MCF 10A (cell line): Measurements from ENCODE around the gene ME2. TPM values are rescaled to one million over a fixed set of nuclear protein-coding genes. Genes with fewer than 3 reads are reported as not detected.

Source experiments
- BruUV-seq: library from RNA; stranded (reverse); fragments of 400-500 nt; replicated peaks from 2 replicates; lab custom pipeline; 2021; lab: Mats Ljungman, UMichigan
- CTCF ChIA-PET: fragments of 300-600 bp; sonication (Branson Sonifier 250); formaldehyde crosslinking; extraction: SDS; loops from one replicate; lab custom pipeline; 2021; ENCODE audit warnings: antibody characterized with exemption, inconsistent platforms; lab: Yijun Ruan, JAX
- POLR2A ChIA-PET: fragments of 300-600, 350-650 bp; sonication (Branson Sonifier 250); formaldehyde crosslinking; extraction: SDS; loops from one replicate; lab custom pipeline; 2020; ENCODE audit warnings: antibody characterized with exemption, inconsistent platforms; lab: Yijun Ruan, JAX
- DNase-seq: peaks from one replicate; pipeline ENCODE4 v3.0.0-alpha.2; 2018; ENCODE audit not compliant: unreplicated experiment
- H3K27ac Mint-ChIP-seq: one replicate; pipeline ENCODE4 v1.8.0; 2022; ENCODE audit warnings: mild to moderate bottlenecking, low read depth, mixed read lengths; ENCODE audit not compliant: unreplicated experiment
- H3K27me3 Mint-ChIP-seq: one replicate; pipeline ENCODE4 v1.8.0; 2022; ENCODE audit warnings: mixed read lengths; ENCODE audit not compliant: insufficient read depth, unreplicated experiment
- H3K36me3 Mint-ChIP-seq: one replicate; pipeline ENCODE4 v1.8.0; 2022; ENCODE audit warnings: mild to moderate bottlenecking, moderate library complexity, mixed read lengths; ENCODE audit not compliant: insufficient read depth, unreplicated experiment
- H3K4me1 Mint-ChIP-seq: one replicate; pipeline ENCODE4 v1.8.0; 2022; ENCODE audit warnings: mixed read lengths; ENCODE audit not compliant: insufficient read depth, unreplicated experiment
- H3K4me3 Mint-ChIP-seq: one replicate; pipeline ENCODE4 v1.8.0; 2022; ENCODE audit warnings: mild to moderate bottlenecking, moderate library complexity, mixed read lengths; ENCODE audit not compliant: unreplicated experiment
- H3K9me3 Mint-ChIP-seq: one replicate; pipeline ENCODE4 v1.8.0; 2022; ENCODE audit warnings: mixed read lengths; ENCODE audit not compliant: unreplicated experiment
- CTCF ChIP-seq: fragments of 200-600 bp; IDR thresholded peaks from one replicate; pipeline ENCODE4 v1.8.0; 2022; ENCODE audit warnings: antibody characterized with exemption, mild to moderate bottlenecking; ENCODE audit not compliant: unreplicated experiment
- intact Hi-C: fragments of 100-400 bp; cut with micrococcal nuclease; formaldehyde crosslinking; loops from 2 replicates; pipeline ENCODE4 v1.14.1; 2022
- total RNA-seq: library from RNA; stranded (reverse); gene quantifications from 2 replicates; pipeline ENCODE4 v1.2.3, GENCODE V29; 2022

ME2 gene
- total RNA-seq, 1 experiment from 2014 or later: 64.8 TPM

GRCh38 chr18:50918153-50918552 is 39.2 kb downstream of the ME2 start:
- Mint-ChIP-seq H3K9me3 (no peaks in the 10 kb centered on the region), H3K36me3 (peaks cover 82% of the 10 kb centered on the region), H3K4me3 (no peak overlapping the region), H3K27me3 (no peaks in the 10 kb centered on the region), H3K27ac (no peak overlapping the region), H3K4me1 (peaks cover 6% of the 10 kb centered on the region)
- intact Hi-C loops: no loop called here
- no peak for TF ChIP-seq CTCF
- CTCF ChIA-PET: interaction anchor here (0.7 kb wide), 1 partner anchor 27 kb away, joined by 3 read pairs; no protein-coding TSS in a partner anchor
- no peak for DNase-seq
- POLR2A ChIA-PET: interaction anchor here (0.8 kb wide), 1 partner anchor 15 kb away, joined by 3 read pairs; no protein-coding TSS in a partner anchor
- BruUV-seq: no TSS peak

GRCh38 chr18:50924372-50924771 is 45.5 kb downstream of the ME2 start:
- intact Hi-C loops: no loop called here
- no TSS peak for BruUV-seq
- Mint-ChIP-seq H3K4me1 (no peaks in the 10 kb centered on the region), H3K36me3 (peaks cover 89% of the 10 kb centered on the region), H3K9me3 (peaks cover 8% of the 10 kb centered on the region), H3K27me3 (no peaks in the 10 kb centered on the region), H3K4me3 (no peak overlapping the region), H3K27ac (no peak overlapping the region)
- CTCF ChIA-PET: interaction anchor here (0.6 kb wide), 1 partner anchor 160 kb away, joined by 4 read pairs; no protein-coding TSS in a partner anchor
- TF ChIP-seq CTCF: no peak
- POLR2A ChIA-PET: no interaction called here
- no peak for DNase-seq

GRCh38 chr18:50926521-50926920 is 47.6 kb downstream of the ME2 start:
- ChIA-PET POLR2A (interaction anchor here (0.5 kb wide), 1 partner anchor 269 kb away, joined by 3 read pairs; no protein-coding TSS in a partner anchor), CTCF (no interaction called here)
- Mint-ChIP-seq H3K9me3 (peaks cover 8% of the 10 kb centered on the region), H3K27ac (no peak overlapping the region), H3K4me1 (no peaks in the 10 kb centered on the region), H3K4me3 (no peak overlapping the region), H3K36me3 (peaks cover 72% of the 10 kb centered on the region), H3K27me3 (no peaks in the 10 kb centered on the region)
- no TSS peak for BruUV-seq
- intact Hi-C loops: no loop called here
- DNase-seq: no peak
- no peak for TF ChIP-seq CTCF

- H3K4me3 Mint-ChIP-seq: no peak overlapping the region
- CTCF ChIA-PET: interaction anchor here (0.6 kb wide), 1 partner anchor 653 kb away, joined by 3 read pairs; no protein-coding TSS in a partner anchor
- no TSS peak for BruUV-seq
- no peak for DNase-seq
- TF ChIP-seq CTCF: no peak
- intact Hi-C loops: no loop called here
- H3K27me3 Mint-ChIP-seq: no peaks in the 10 kb centered on the region
- H3K36me3 Mint-ChIP-seq: peaks cover 51% of the 10 kb centered on the region
- peaks cover 8% of the 10 kb centered on the region for H3K9me3 Mint-ChIP-seq
- POLR2A ChIA-PET: interaction anchor here (0.6 to 0.7 kb wide), 2 partner anchors 8 to 10 kb away, joined by 3 read pairs; no protein-coding TSS in a partner anchor
- no peaks in the 10 kb centered on the region for H3K4me1 Mint-ChIP-seq
- H3K27ac Mint-ChIP-seq: no peak overlapping the region
These were observed 49.6 kb downstream of the ME2 start for GRCh38 chr18:50928551-50928950.
